ENCODE results near the gene ATP8B4.

- TF ChIP-seq EP300 (IDR thresholded peaks at IDR 0.05) (no peak), POLR2AphosphoS5 (IDR thresholded peaks at IDR 0.05) (no peak), CTCF (IDR thresholded peaks at IDR 0.05) (no peak), POLR2A (IDR thresholded peaks at IDR 0.05; ENCODE audit: low read depth) (no peak)
These were observed 25.5 kb upstream of the ATP8B4 start for GRCh38 chr15:50144341-50145120.

Measured in esophagus muscularis mucosa (tissue), 4 donors.